Stimulated activated CD4-positive, alpha-beta T cell treated with anti-CD3 and anti-CD28 coated beads, TNF-alpha, amount 100 ng/mL, for 1 hour (primary cell): ENCODE data around the gene REV3L.
"Not testable (repeated sequence)": the region's sequence is repeated elsewhere in the genome, so short reads cannot be mapped to it uniquely, and the experiment has no call there.

Experiments used
- DNase-seq, 3 donors: peaks; one replicate each; pipeline ENCODE4 v3.0.0-alpha.2; 2020; ENCODE audit warnings: low read depth in 3 of 3, low spot score in 1 of 3

Gene REV3L

DNA sequence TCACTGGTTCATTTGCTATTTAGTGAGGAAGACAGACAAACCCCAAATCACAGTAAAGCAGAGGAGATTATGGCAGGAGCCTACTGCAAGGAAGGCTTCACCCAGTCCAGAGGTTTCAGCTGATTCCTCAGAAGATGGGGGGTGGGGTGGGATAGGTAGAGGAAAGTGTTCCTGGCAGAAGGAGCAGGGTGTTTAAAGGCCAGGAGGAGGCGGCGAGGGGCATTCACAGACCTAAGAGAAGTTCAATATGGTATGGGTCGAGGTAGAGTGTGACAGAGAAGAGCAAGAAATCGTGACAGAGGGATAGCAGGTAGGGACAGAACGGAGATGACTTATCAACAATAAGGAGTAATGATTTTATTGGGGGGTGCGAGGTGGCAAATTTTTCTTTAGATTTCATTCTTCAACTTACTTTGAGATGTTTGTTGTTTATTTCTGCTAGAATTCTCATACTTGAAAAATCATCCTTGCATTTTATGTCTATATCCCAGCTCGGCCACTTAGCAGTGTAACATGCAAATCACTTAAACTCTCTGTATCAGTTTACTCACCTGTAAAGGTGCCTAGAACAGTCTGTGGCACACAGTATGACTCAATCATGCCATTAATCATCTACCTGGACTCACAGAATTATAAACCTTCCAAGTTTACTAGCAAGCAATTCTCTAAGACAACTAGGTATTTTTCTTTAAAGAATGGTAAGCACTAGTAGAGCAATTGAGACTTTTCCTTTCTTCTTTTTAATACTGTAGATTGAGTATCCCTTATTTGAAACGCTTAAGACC is 176.7 kb downstream of the REV3L start:
- DNase-seq, result no peak

DNA sequence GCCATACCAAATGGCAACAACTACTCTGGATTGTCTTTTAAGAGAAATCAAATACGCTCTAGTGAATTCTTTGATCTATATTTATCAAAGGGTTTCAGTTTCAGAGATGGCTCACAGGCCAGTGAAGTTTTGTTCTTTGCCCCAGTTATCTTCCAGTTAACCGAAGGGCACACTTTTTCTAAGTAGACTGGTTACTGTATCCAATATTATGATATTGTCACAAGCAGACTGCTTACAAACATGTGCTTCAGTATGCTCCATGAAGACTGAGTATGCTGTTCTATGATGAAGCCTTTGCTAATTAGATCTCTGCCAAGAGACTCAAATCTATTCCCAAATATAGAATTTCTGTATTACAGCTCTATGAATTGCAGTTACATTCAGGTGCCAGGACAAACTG is 181.1 kb downstream of the REV3L start:
- DNase-seq, result no peak

DNA sequence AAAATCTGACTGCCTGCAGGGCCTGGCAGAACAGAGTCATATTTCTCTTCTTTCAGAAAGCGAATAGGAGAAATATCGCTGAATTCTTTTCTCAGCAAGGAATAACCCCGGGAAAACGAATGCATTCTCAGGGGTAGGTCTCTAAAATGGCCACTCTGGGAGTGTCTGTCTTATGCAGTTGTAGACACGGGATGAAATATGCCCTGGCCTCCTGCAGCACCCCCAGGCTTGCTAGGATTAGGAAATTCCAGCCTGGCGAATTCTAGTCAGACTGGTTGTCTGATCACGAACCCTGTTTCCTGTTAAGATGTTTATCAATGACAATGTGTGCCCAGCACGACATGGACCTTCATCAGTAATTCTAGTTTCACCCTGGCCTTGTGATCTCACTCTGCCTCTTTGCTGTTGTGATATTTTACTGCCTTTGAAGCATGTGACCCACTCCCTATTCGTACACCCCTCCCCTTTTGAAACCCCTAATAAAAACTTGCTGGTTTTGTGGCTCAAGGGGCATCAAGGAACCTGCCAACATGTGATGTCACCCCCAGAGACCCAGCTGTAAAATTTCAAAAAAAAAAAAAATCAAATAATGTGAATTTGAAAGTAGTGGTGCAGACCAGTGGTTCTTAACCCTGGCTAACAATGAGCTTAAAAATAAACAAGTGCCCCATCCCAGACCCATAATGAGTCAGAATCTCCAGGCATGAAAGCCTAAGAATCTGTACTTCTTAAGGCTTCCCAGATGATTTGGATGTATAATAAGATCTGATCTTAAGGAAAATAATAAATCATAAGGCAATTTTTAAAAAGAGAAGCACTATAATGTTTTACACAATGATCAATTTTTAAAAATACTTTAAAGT is 181.8 kb downstream of the REV3L start:
- DNase-seq, result not testable (repeated sequence)

DNA sequence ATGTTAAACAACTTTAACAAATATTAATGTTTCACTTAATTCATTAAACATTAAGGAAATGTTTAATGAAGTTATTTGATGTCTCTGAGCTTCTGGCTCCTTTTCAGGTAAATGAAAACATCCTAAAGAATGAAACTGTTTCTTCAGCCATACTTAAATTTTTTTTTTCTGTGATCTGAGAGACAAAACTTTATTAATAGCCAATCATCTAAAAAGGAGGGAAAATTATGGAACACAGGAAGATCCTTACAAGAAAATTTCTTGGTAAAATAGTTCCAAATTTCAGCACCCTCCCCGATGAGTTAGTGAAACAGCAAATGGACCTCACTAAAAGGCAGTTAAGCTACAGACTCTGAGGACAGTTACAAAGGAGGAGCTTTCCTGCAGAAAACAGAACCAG is 185.2 kb downstream of the REV3L start:
- no peak for DNase-seq

DNA sequence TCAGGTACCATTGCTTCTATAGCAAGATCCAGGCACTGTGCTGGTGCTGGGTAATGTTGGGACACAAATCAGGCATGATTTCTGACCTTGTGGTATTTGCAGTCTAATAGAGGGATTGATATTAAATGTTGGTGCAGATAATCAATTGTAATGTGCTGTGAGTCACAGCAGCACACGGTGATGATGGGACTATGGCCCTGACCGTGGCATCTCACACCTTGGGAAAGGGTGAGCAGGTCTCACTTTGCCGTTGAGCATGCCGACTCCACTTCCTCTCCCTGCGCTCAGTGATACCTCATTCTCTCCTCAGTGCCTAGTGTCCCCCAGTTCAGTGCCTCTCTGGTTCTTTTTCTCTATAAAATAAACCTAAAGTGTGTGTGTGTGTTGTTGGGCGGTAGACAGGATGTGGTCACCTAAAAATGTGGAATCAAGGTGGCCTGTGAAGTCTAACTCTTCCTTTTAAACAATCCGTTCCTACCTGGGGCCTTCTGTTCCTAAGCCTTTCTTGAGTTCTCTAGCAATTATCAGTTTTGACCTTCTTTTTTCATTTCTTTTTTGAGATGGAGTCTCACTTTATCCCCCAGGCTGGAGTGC is 188.5 kb downstream of the REV3L start:
- no peak for DNase-seq

DNA sequence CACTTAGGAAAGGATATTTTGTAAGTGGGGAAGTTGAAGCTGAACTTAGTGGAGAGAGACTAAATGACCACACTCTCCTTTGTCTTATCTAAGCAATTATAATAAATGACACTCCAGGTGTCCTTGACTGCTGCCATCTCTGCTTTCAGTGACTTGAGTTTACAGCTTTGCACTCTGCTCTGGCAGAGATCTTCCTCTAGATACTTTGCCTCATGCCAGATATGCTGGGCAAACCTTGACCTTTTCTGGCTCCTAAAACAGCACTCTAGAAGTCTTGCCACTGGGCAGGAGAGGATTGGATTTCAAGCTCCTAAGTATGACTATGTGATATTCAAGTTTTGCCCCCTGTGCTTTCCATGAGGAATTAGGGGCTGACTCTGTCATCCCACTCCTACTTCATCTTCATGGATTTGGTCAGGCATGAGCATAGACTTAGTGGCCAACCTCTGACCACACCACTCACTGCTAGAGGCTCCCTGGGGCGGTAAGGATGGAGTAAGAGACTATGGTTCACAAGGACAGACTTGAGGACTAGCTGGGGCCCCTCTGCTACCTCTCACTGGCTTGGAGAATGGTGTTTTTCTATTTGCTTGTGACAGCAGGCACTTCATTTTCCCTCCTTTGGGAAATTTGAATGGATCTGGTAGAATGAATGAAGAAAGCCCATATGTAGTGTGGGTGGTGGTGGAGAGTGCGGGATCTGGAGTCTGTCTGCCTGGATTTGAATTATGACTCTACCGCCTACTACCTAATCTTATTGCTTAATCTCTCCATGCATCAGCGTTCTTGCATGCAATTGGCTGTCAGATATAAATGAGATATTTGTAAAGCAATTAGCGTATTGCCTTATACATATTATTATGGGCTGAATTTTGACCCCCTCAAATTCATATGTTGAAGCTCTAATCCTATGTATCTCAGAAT is 191.4 kb downstream of the REV3L start:
- no peak for DNase-seq

DNA sequence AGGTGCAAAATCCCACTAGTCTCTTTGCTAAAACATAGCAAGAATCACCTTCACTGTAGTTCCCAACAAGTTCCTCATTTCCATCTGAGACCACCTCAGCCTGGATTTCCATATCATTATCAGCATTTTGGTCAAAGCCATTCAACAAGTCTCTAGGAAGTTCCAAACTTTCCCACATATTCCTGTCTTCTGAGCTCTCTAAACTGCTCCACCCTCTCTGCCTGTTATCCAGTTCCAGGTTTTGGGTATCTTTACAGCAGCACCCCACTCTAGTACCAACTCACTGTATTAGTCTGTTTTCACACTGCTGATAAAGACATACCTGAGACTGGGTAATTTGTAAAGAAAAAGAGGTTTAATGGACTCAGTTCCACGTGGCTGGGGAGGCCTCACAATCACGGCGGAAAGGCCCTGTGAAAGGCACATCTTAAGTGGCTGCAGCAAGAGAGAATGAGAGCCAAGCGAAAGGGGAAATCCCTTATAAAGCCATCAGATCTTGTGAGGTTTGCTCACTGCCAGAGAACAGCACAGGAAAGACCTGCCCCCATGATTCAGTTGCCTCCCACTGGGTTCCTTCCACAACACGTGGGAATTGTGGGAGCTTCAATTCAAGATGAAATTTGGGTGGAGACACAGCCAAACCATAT is 192.2 kb downstream of the REV3L start:
- DNase-seq, result not testable (repeated sequence)

DNA sequence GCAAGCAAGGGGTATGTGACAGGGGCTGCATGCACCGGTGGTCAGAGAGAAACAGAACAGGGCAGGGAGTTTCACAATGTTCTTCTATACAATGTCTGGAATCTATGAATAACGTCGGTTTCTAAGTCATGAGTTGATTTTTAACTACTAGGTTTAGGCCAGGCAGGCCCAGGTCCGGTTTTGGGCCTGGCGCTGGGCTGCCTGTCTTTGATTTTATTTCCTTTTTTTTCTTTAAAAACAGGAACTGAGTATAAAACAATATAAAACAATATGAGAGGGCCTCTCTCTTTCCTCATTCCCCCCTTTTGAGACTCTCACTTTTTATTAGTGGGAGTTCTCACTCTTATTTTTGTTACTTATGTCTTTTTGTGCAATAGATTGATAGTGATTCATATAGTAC is 198.7 kb downstream of the REV3L start:
- DNase-seq, result not testable (repeated sequence)

DNA sequence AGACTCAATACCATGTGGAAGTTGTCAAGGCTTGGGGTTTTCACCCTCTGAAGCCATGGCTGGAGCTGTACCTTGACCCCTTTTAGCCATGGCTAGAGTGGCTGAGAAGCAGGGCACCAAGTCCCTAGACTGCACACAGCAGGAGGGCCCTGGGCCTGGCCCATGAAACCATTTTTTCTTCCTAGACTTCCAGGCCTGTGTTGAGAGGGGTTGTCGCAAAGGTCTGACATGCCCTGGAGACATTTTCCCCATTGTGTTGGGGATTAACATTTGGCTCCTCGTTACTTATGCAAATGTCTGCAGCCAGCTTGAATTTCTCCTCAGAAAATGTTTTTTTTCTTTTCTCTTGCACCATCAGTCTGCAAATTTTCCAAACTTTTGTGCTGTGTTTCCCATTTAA is 199.3 kb downstream of the REV3L start:
- no peak for DNase-seq

DNA sequence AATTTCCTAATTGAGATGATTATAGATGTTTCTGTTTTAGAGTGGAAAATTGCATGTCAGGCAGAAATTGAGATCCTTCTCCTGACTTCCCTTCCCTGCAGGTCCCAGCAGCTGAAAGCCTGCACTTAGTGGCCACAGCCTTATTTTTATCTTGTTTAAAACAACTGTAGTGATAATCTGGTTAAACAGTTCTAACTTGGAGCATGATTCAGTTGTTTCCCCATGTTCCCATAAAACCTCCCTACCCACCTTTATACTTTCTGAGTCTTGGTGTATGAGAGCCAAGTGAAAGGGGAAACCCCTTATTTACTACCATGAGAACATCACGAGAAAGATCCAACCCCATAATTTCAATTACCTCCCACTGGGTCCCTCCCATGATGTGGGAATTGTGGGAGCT is 200.5 kb downstream of the REV3L start:
- no peak for DNase-seq

DNA sequence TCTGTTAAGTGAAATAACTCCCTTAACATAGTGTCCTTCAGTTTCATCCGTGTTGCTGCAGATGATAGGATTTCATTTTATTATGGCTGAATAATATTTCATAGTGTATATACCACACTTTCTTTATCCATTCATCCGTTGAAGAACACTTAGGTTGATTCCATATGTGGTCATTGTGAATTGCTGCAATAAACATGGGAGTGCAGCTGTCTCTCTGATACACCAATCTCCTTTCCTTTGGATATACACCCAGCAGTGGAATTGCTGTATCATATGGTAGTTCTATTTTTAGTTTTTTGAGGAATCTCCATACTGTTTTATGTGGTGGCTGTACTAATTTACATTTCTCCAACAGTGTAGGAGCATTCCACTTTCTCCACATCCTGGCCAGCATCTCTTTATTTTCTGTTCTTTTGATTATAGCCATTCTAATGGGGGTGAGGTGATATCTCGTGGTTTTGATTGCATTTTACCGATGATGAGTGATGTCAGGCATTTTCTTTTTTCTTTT is 202.5 kb downstream of the REV3L start:
- no peak for DNase-seq

DNA sequence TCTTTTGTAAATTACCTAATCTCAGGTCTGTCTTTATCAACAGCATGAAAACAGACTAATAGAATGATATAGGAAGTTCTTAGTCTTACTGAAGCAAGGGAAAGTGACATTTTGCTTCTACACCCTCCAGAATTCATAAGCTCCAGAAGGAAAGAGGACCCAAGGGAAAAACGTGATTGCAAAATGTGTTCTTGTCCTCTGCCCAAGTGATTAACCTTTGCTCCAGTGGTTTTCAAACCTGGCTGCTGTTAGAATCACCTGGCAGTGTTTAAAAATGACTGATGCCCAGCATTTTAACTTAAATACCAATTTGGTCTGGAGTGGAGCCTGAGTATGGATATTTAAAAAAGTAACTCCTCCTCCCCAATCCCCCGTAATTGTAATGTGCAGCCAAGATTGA is 204.3 kb downstream of the REV3L start:
- no peak for DNase-seq

DNA sequence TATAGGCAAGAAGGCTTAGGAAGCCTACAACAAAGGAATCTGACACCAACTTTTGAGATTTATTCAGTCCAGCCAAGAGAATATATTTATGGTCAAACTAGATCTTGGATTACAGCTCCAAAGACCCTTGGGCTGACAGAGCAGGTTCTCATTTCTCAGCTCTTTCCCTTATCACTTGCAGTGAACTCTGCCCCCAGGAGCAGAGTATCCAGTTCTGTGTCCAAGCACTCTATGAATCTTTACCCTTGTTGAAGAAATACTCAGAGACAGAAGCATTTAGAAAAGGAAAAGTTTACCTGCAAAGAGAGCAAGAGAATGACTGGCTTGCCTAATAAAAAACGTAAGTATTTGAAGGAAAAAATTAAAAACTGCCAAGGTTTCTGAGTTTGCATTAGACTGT is 205.2 kb downstream of the REV3L start:
- DNase-seq, result no peak

DNA sequence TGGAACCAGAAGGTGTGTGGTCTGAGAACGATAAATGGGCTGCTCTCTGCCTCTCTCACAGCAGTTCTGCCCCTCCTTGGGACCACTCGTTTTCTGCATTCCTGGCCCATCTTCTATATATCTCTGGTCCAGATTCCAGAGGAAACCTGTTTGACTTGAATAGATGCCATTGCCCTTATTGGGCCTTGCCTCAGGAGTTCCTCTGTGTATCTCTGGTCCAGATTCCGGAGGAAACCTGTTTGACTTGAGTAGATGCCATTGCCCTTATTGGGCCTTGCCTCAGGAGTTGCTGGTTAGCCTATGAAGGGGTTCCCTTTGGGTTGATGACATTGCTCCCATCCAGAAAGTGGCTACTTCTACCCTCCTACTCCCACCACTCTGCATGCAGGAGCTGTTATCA is 206.3 kb downstream of the REV3L start:
- no peak for DNase-seq

DNA sequence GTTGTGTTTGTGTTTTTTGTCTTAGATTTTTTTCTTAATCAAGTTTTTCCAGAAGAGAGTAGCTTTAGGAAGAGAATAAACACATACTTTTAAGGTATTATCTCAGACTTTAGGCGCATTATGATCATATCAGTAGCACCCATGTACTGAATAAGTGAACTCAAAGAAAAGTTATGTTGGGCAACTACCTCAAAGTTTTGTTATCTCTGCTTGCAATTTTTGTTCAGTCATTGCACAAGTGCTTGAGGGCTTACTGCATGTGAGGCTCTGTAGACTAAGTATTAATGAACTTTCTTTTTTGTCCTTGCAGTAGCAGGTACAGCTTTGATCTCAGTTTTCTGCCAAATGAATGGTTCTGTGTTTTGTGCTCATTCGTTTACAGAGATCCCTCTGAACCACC is 206.7 kb downstream of the REV3L start:
- DNase-seq, result no peak

DNA sequence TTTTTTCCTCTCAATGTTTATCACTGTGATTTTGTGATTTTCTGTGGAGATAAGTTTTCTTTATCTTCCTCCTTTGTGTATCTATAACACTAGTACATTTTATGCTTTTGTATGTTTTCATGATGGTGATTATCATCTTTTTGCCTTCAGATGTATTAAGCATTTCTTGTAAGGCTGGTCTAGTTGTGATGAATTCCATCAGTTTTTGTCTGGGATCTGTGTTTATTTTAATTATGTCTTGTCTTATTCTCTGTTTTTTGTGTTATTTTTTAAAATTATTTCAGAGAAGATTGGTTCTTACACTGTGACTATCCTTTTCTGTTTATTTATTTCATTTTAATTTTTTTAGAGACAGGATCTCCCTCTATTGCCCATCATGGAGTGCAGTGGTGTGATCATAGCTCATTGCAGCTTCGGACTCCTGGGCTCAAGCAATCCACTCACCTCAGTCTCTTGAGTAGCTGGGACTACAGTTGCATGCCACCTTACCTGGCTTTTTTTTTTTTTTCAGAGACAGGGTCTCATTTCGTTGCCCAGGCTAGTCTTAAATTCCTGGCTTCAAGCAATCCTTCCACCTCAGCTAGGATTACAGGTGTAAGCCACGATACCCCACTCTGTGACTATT is 208.3 kb downstream of the REV3L start:
- DNase-seq, result no peak

DNA sequence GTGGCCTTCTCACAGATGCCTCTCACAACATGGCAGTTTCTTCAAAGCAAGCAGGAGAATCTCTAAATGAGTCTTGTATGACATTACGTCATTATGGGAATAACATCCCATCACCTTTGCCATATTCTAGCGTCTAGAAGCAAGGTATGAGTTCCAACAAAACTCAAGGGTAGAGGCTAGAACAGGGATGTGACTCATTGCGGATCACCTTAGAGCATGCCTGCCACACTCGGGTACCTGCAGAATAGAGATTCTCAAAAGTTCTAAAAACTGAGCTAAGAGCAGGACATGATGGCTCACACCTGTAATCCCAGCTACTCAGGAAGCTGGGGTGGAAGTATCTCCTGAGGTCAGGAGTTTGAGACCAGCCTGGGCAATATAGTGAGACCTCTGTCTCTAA is 212.9 kb downstream of the REV3L start:
- no peak for DNase-seq

DNA sequence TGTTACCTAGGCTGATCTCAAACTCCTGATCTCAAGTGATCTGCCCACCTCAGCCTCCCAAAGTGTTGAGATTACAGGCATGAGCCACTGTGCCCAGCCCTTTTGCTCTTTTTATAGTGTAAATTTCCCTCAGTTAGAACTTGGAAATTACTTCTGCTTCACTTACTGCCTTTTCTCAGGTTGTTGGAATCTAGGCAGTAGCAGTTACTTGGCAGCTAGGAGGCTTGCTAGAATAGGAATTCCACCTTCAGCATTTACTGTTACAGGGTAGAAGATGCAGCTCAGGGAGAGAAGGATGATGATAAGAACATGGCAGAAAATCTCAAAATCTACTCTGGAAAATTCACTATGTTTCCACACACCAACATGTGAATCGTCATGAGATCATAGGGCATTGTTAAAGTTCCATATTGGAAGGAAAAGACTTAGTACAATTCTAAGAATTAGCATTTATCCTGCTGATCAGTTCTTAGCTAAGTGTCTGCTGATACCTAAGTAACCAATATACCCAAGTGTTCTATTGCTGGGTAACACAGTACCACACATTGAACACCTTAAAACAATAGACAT is 213.5 kb downstream of the REV3L start:
- DNase-seq, result no peak

DNA sequence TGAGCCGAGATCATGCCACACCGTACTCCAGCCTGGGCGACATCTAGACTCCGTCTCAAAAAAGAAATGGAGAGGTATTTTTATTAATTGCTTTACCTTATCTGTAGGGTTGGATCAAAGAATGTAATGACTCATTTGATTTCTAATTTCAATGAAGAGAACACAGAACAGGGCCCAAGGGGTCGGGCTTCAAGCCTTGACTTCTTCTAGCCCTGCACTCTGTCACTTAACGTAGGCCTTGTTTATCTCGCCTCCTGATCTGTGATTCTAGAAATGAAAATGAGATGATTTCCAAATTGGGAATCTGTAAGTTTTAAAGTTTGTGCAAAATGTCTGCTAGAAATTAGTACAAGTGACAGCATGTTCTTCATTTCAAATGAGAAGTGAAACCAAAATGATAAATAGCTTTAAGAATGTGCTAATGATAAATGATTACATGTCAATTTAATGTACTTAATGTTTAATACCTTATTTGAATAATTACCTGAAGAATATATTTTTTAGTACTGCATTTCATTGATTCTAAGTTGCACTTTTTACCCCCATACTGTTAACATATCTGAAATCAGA is 215.2 kb downstream of the REV3L start:
- DNase-seq, result no peak
